ENCODE measurements around the gene SORCS3. TPM values are rescaled to one million over a fixed set of nuclear protein-coding genes. Genes with fewer than 3 reads are reported as not detected.
A peak's percentile ranks its signal among the peaks of the same experiment; 100 is the strongest.

SORCS3 gene
- total RNA-seq, 1 experiment from 2014 or later, result not detected

DNA sequence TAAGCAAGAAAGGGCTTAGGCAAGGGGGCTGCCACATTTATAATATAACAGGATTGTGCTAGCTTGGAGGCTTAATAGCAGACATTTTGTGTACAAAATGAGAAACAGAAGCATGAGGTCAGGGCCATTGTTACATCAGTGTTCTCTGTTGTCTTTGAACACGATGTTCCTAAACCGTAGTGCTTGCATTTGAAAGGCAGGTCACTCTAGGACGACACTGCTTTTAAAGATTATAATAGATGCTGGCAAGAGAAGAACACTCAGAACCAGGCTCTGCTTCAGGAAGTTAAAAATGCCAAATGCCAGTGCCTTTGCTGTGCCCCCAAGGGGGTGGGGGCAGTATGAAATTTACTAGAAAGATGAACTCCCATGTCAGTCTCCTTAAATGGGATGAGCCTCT, 91.1 kb downstream of the SORCS3 start:
- CTCF ChIA-PET, result interaction anchor here (0.6 kb wide), 1 partner anchor 118 kb away, joined by 3 read pairs; no protein-coding TSS in a partner anchor

DNA sequence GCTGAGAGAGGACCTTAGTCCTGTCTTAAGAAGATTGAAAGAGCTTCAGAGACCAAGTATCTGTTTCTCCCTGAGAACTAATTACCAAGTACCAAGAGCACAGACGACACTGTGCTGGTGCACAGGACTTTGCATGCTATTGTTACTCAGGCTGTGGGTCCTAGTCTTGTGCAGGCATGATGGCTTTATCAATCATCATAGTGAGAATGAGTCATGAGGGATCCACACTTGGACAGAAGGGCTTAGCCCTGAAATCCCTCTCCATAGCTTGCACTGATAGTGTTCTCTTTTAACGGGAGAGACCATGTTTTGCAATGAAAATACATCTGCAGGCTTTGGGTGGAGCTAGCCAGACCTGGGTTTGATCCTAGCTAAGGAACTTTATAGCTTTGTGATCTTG, 93.3 kb downstream of the SORCS3 start:
- BruUV-seq (replicated peaks), result no TSS peak
- no peak for TF ChIP-seq POLR2A (IDR thresholded peaks at IDR 0.05; ENCODE audit: borderline replicate concordance, extremely low read depth, insufficient read depth, insufficient read length)
- 0 out of 2 replicates have a peak, but pooled peaks have one; percentile 40 for TF ChIP-seq EZH2 (IDR thresholded peaks at IDR 0.05)
- Histone ChIP-seq H4K20me1 (ENCODE audit: insufficient read depth) (no peaks in the 10 kb centered on the region), H3K27me3 (ENCODE audit: insufficient read depth, low read length) (peaks cover 80% of the 10 kb centered on the region), H2AFZ (ENCODE audit: low read depth, low read length, poor library complexity, severe bottlenecking) (no peak overlapping the region), H3K4me3 (replicated peaks in 1 of 2; ENCODE audit: low read depth in 1 of 2, low read length in 2 of 2) (no peak overlapping the region), H3K4me1 (ENCODE audit: control insufficient read depth in 1 of 2, insufficient read depth in 2 of 2, low read length in 2 of 2) (no peaks in the 10 kb centered on the region), H3K79me2 (ENCODE audit: insufficient read depth, low read length) (no peaks in the 10 kb centered on the region), H3K9ac (ENCODE audit: low read length) (no peak overlapping the region), H3K36me3 (ENCODE audit: control insufficient read depth in 1 of 2, insufficient read depth in 2 of 2, low read length in 2 of 2) (no peaks in the 10 kb centered on the region), H3K27ac (ENCODE audit: low read depth, low read length) (no peak overlapping the region), H3K4me2 (ENCODE audit: low read length) (no peak overlapping the region), H3K9me2 (ENCODE audit: insufficient read depth) (no peaks in the 10 kb centered on the region), H3K9me3 (ENCODE audit: control insufficient read depth in 1 of 2, insufficient read depth in 1 of 2, low read depth in 1 of 2, low read length in 2 of 2) (no peaks in the 10 kb centered on the region)
- intact Hi-C loops (cut with micrococcal nuclease), result no loop called here
- ATAC-seq (no peak; the same call in 1 of the 2 replicates), DNase-seq (ENCODE audit: low read depth, low spot score) (no peak)
- ChIA-PET CTCF (no interaction called here), RAD21 (ENCODE audit: low non-redundant PET in 1 of 2, low total read pairs in 2 of 2, uncharacterized antibody in 2 of 2, unreplicated experiment in 2 of 2) (no interaction called here), POLR2A (no interaction called here)

More for the DNA sequence above, 91.1 kb downstream of the SORCS3 start:
- no TSS peak for BruUV-seq (replicated peaks)
- POLR2A ChIA-PET, result no interaction called here
- H3K79me2 ChIP-seq (ENCODE audit: insufficient read depth, low read length), result no peaks in the 10 kb centered on the region
- H3K27ac ChIP-seq (ENCODE audit: low read depth, low read length), result no peak overlapping the region
- no peak overlapping the region for H3K4me2 ChIP-seq (ENCODE audit: low read length)
- RAD21 ChIA-PET (ENCODE audit: low non-redundant PET in 1 of 2, low total read pairs in 2 of 2, uncharacterized antibody in 2 of 2, unreplicated experiment in 2 of 2), result no interaction called here
- H2AFZ ChIP-seq (ENCODE audit: low read depth, low read length, poor library complexity, severe bottlenecking), result no peak overlapping the region
- no peaks in the 10 kb centered on the region for H3K36me3 ChIP-seq (ENCODE audit: control insufficient read depth in 1 of 2, insufficient read depth in 2 of 2, low read length in 2 of 2)
- no peaks in the 10 kb centered on the region for H4K20me1 ChIP-seq (ENCODE audit: insufficient read depth)
- no peaks in the 10 kb centered on the region for H3K9me3 ChIP-seq (ENCODE audit: control insufficient read depth in 1 of 2, insufficient read depth in 1 of 2, low read depth in 1 of 2, low read length in 2 of 2)
- H3K27me3 ChIP-seq (ENCODE audit: insufficient read depth, low read length), result peaks cover 77% of the 10 kb centered on the region
- DNase-seq (ENCODE audit: low read depth, low spot score) (no peak), ATAC-seq (no peak)
- H3K9me2 ChIP-seq (ENCODE audit: insufficient read depth), result no peaks in the 10 kb centered on the region
- intact Hi-C loops (cut with micrococcal nuclease), result no loop called here
- no peak overlapping the region for H3K4me3 ChIP-seq (replicated peaks in 1 of 2; ENCODE audit: low read depth in 1 of 2, low read length in 2 of 2)
- H3K9ac ChIP-seq (ENCODE audit: low read length), result no peak overlapping the region
- no peaks in the 10 kb centered on the region for H3K4me1 ChIP-seq (ENCODE audit: control insufficient read depth in 1 of 2, insufficient read depth in 2 of 2, low read length in 2 of 2)
- TF ChIP-seq, protein P1, sequence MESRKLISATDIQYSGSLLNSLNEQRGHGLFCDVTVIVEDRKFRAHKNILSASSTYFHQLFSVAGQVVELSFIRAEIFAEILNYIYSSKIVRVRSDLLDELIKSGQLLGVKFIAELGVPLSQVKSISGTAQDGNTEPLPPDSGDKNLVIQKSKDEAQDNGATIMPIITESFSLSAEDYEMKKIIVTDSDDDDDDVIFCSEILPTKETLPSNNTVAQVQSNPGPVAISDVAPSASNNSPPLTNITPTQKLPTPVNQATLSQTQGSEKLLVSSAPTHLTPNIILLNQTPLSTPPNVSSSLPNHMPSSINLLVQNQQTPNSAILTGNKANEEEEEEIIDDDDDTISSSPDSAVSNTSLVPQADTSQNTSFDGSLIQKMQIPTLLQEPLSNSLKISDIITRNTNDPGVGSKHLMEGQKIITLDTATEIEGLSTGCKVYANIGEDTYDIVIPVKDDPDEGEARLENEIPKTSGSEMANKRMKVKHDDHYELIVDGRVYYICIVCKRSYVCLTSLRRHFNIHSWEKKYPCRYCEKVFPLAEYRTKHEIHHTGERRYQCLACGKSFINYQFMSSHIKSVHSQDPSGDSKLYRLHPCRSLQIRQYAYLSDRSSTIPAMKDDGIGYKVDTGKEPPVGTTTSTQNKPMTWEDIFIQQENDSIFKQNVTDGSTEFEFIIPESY (IDR thresholded peaks at IDR 0.05; ENCODE audit: extremely low read depth, insufficient replicate concordance, low read length), result no peak
- no peak for TF ChIP-seq EZH2 (IDR thresholded peaks at IDR 0.05)
- no peak for TF ChIP-seq POLR2A (IDR thresholded peaks at IDR 0.05; ENCODE audit: borderline replicate concordance, extremely low read depth, insufficient read depth, insufficient read length)
- TF ChIP-seq FOSL1 (IDR thresholded peaks at IDR 0.05; ENCODE audit: low read depth), result no peak
- no peak for TF ChIP-seq TCF7L2 (IDR thresholded peaks at IDR 0.05; ENCODE audit: borderline replicate concordance, extremely low read depth, insufficient read depth, insufficient read length)
